Frontal cortex (tissue), 4 donors: ENCODE measurements around the gene LCN6. TPM values are rescaled to one million over a fixed set of nuclear protein-coding genes. Genes with fewer than 3 reads are reported as not detected.
"Not testable (repeated sequence)": the region's sequence is repeated elsewhere in the genome, so short reads cannot be mapped to it uniquely, and the experiment has no call there.

ENCODE experiments used
- DNase-seq, 2 donors: peaks; one replicate each; pipeline ENCODE4 v3.0.0; 2012; ENCODE audit warnings: low spot score in 2 of 2
- FAIRE-seq: peaks from 2 replicates; lab custom pipeline; 2012; peaks lifted over from hg19 to GRCh38; lab: Jason Lieb, UNC
- total RNA-seq: library from RNA; depleted of rRNA; stranded (reverse); fragments of >200 nt; gene quantifications from one replicate; pipeline ENCODE4 v1.2.3, GENCODE V29; 2014
- donor health status: control.
- donor health status: control.
- donor health status: control.

LCN6 gene
- total RNA-seq, 1 donor from 2014 or later: not detected

GRCh38 chr9:136761545-136761981 is 13.2 kb upstream of the LCN6 start:
- DNase-seq: no peak
- FAIRE-seq: no peak

GRCh38 chr9:136760834-136761544 is 12.7 kb upstream of the LCN6 start:
- DNase-seq, FAIRE-seq: not testable (repeated sequence)

DNA sequence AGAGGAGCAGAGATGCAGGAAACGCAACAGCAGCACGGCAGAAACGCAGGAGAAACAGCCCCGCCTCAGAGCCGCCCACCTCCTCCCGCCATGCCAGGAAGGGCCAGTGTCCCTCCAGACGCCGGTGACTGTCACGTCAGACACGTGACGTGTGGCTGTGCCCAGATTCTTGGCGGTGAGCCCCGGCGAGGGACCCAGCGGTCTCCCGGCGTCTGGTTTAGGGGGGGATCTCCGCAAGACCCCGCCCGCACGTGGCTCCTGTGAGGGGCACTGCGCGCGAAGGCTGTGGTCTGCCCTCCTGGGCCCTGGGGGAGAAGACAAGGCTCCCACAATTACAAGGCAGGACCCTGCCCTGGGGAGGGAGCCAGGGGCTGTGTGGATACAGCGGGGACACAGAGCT is 12.1 kb upstream of the LCN6 start:
- FAIRE-seq: no peak
- DNase-seq: no peak

DNA sequence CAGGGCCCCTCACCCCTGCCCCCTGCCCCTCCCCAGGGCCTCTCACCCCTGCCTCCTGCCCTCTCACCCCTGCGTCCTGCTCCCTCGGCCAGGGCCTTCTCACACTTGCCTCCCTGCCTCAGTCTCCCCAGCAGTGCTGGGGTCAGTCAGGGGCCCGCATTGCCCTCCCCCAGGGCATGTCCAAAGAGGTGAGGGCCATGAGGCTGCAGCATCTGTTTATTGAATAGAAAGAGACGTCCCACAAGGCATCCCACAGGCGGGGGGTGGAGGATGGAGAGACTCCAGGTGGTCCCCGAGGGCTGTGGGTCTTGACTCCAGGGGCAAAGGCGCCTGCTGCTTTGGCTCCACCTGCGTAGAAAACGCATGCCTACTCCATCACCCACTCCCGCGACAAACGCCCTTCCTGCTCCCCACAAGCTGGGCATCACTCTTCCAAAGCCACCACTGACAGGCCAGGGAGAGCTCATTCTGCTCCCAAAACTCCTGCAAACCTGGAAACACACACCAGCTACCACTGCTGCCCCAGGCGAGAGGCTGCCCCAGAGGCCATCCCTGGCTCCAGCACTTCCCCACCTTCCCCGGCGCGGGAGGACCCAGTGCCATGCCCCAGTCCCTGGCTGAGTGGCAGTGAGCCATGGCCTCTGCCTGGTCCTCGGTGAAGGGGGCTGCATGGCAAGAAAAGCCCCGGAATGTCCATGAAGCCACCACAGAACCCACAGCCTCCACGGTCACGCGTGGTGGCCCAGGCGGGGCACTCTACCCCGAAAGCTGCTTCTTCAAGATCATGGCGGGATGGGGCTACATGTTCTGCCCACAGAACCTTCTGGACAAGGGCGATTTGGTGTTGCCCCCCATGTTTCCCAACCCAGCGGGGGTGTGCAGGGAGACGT is 11.4 kb upstream of the LCN6 start:
- FAIRE-seq: no peak
- DNase-seq: no peak

GRCh38 chr9:136759001-136759400 is 10.7 kb upstream of the LCN6 start:
- DNase-seq (no peak), FAIRE-seq (no peak)

DNA sequence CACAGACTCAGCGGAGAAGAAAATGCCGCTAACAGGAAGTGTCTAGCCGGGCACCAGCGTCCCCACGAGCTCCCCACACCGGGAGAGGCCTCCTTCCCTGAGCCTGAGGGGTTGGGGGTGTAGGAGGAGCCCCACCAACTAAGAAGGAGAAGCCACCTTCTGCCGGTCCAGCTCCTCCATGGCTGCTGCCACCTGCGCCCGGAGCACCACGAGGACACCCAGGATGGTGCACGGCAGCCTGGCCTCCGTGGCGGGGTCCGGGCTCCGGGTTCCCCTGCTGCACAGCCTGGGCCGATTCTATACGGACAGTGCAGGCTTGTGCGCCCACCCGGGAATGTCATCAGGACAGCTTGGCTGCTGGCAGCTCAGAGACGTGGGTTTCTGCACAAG is 9.4 kb upstream of the LCN6 start:
- DNase-seq (no peak), FAIRE-seq (no peak)

GRCh38 chr9:136757328-136757727 is 9.0 kb upstream of the LCN6 start:
- no peak for DNase-seq
- no peak for FAIRE-seq

DNA sequence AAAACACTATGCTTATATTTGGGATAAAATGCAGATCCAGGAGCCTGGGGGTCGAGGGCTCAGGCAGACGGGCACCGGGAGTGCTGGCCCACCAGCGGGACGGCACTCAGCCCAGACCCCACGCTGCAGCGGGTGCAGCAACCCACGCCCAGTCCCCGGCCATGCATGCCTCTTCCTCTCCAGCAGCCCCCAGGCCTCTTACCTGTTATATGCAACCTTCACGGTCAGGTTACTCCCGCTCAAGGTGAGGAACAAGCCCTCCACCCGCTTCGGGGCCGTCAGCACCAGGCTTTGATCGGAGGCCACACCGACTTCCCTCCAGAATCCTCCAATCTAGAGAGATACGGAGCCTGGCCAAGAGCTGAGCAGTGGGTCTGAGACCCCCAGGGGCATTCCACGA is 8.5 kb upstream of the LCN6 start:
- DNase-seq (no peak), FAIRE-seq (no peak)

DNA sequence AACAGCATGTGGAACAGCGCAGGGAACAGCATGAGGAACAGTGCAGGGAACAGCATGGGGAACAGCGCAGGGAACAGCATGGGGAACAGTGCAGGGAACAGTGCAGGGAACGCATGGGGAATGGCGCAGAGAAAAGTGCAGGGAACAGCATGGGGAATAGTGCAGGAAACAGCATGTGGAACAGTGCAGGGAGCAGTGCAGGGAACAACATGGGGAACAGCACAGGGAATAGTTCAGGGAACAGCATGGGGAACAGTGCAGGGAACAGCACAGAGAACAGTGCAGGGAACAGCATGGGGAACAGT is 7.8 kb upstream of the LCN6 start:
- no peak for DNase-seq
- no peak for FAIRE-seq

GRCh38 chr9:136755302-136756133 is 7.2 kb upstream of the LCN6 start:
- FAIRE-seq, DNase-seq: not testable (repeated sequence)

- DNase-seq (no peak), FAIRE-seq (no peak)
Observed at GRCh38 chr9:136754626-136755301, 6.4 kb upstream of the LCN6 start.

DNA sequence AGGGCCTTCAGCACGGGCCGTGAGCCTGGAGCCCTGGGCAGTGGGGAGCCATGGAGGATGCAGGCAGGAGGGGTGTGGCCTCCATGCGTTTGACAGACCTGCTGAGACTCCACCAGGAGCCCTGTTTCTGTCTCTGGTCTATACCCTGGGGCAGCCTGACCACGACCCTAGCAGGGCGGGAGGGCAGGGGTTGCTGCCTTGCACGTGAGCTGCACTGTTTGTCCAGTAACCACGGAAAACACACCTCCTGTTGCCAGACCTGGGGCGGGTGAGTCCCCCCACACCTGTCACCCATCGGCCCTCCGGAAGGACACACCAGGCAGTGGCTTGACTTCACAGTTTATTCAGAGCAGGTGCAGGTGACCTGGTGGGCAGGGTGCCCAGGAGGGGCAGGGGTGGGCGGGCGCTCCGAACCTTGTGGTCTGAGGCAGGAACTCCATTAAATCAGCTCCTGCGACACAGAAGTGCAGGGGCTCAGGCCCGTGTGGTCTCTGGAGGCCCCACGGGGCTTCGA is 5.8 kb upstream of the LCN6 start:
- no peak for FAIRE-seq
- DNase-seq: no peak

DNA sequence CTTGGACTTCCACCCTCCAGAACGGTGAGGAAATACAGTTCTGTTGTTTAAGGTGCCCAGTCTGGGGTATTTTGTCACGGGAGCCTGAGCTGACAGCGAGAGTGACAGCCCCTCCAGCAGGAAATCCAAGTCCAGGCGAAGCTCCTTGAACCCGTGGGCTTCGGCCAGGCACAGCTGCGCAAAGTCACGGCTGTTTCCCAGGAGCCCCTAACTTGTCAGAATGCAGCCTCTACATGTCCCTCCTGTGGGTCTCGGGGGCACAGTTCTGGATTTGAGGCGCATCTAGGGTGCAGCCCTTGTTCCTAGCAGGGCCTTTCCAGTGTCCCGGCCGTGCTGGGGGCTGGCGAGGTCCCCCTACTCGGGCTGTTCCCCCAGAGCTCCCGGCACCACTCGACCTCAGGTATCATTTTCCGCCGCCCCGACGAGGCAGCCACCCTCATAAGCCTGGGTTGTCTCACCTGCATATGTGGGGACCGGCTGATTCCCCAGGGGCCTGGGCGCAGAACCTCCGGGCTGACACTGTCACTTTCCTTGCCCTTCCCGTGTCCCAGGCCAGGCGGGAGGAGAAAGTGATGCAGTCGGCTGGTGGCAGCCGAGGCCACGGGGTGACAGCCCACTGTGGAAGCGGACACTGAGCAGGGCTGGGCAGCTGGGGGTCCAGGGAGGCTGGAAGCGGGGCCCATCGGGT is 5.2 kb upstream of the LCN6 start:
- FAIRE-seq (no peak), DNase-seq (no peak)

GRCh38 chr9:136751814-136752213 is 3.5 kb upstream of the LCN6 start:
- FAIRE-seq: no peak
- no peak for DNase-seq

GRCh38 chr9:136751244-136751643 is 2.9 kb upstream of the LCN6 start:
- FAIRE-seq: no peak
- no peak for DNase-seq

- DNase-seq (no peak), FAIRE-seq (no peak)
Observed at GRCh38 chr9:136750526-136750925, 2.2 kb upstream of the LCN6 start.

DNA sequence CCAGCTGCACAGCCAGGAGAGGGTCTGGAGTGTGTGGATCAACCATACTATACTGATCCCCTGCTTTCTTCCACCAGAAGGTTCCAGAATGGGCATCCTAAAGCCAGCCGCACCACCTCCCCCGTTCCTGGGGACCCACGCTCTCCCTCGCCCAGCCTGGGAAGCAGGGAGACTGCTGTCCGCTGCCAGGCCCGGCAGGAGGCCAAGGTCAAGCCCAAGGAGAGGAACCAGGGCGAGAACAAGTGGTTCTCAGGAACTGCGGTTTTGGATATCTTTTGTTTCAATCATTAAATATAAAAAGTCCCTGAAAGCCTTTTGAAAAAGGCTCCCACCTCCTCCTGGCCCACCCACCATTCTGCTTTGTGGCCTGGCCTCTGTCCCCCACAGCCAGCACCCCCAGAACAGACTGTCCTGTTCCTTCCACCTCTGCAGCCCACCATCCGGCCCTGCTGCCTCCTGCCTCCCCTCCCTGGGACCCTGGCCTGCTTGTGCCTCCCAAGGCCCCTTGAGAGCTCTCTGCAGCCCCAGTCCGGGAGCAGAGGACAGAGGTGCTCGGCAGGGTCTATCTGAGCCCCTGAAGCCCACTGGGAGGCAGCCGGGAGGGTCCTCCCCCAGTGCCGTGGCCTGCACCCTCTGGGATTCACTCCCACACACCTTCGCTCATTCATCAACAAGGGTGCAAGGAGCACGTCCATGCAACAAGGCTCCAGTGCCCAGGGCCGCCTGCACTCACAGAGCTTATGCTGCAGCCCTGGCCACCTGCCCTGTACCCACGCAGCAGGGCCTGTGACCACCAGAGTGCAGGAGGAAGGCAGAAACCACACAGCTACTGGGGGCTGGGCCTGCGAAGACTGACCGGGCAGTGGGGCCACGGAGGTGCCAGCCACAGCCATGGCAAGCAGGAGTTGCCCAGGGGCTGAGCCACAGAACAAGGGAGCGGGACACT is 614 bp upstream of the LCN6 start:
- FAIRE-seq (no peak), DNase-seq (no peak)
